HepG2 (cell line): ENCODE data around the gene CAPN15.
"Not testable (repeated sequence)": the region's sequence is repeated elsewhere in the genome, so short reads cannot be mapped to it uniquely, and the experiment has no call there.

ENCODE experiments used
- ATAD3A ChIP-seq: sonication (generic); formaldehyde crosslinking; IDR thresholded peaks from 2 replicates; pipeline ENCODE4 v1.4.0; 2020; ENCODE audit warnings: missing genetic modification reagents
- CEBPB ChIP-seq: IDR thresholded peaks from 2 replicates; pipeline ENCODE4 v1.6.1; 2011; ENCODE audit warnings: low read depth, low read length, improper control_type of control experiment, borderline replicate concordance
- MAFK ChIP-seq, 2 experiments: IDR thresholded peaks in 1 of 2; conservative IDR thresholded peaks in 1 of 2; 2 replicates each; pipeline ENCODE4 v1.6.1; 2011; ENCODE audit warnings: improper control_type of control experiment in 2 of 2, low read length in 2 of 2
- NPAS2 ChIP-seq: sonication (generic); formaldehyde crosslinking; IDR thresholded peaks from 2 replicates; pipeline ENCODE4 v1.8.0; 2022; ENCODE audit warnings: mild to moderate bottlenecking, missing genetic modification reagents, borderline replicate concordance
- SRF ChIP-seq: IDR thresholded peaks from 2 replicates; pipeline ENCODE4 v1.6.1; 2011; ENCODE audit warnings: mild to moderate bottlenecking, low read depth, low read length, moderate library complexity
- ZNF850 ChIP-seq: sonication (generic); formaldehyde crosslinking; conservative IDR thresholded peaks from 2 replicates; pipeline ENCODE4 v1.9.0; 2021; ENCODE audit warnings: mild to moderate bottlenecking, missing genetic modification reagents
- TF ChIP-seq, protein P1 (sequence below): sonication (generic); formaldehyde crosslinking; IDR thresholded peaks from 2 replicates; pipeline ENCODE4 v1.5.0; 2020; ENCODE audit warnings: mild to moderate bottlenecking, missing genetic modification reagents, moderate library complexity
- TF ChIP-seq, protein P2 (sequence below): sonication (generic); formaldehyde crosslinking; IDR thresholded peaks from 2 replicates; pipeline ENCODE4 v1.5.0; 2020; ENCODE audit warnings: missing genetic modification reagents
- TF ChIP-seq, protein P3 (sequence below): IDR thresholded peaks from 2 replicates; pipeline ENCODE4 v1.6.1; 2016; ENCODE audit warnings: low read depth

DNA sequence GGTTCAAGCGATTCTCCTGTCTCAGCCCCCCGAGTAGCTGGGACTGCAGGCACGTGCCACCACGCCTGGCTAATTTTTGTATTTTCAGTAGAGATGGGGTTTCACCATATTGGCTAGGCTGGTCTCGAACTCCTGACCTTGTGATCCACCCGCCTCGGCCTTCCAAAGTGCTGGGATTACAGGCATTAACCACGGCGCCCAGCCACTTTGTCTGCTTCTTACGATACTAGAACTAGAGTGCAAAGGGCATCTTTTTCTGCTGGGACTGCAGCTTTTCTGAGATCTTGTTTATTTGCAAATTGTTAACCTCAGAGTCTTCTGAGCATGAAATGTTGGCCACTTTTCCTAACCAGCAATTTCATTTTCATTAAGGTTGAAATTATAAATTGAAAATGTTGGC, 49.2 kb upstream of the CAPN15 start:
- TF ChIP-seq, protein P1, sequence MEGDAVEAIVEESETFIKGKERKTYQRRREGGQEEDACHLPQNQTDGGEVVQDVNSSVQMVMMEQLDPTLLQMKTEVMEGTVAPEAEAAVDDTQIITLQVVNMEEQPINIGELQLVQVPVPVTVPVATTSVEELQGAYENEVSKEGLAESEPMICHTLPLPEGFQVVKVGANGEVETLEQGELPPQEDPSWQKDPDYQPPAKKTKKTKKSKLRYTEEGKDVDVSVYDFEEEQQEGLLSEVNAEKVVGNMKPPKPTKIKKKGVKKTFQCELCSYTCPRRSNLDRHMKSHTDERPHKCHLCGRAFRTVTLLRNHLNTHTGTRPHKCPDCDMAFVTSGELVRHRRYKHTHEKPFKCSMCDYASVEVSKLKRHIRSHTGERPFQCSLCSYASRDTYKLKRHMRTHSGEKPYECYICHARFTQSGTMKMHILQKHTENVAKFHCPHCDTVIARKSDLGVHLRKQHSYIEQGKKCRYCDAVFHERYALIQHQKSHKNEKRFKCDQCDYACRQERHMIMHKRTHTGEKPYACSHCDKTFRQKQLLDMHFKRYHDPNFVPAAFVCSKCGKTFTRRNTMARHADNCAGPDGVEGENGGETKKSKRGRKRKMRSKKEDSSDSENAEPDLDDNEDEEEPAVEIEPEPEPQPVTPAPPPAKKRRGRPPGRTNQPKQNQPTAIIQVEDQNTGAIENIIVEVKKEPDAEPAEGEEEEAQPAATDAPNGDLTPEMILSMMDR (CRISPR knock-in tag): not testable (repeated sequence)
- not testable (repeated sequence) for TF ChIP-seq CEBPB; SRF; NPAS2; ATAD3A; ZNF850 (CRISPR knock-in tag); MAFK (conservative IDR thresholded peaks at IDR 0.05 in 1 of 2, IDR thresholded peaks at IDR 0.05 in 1 of 2; ENCODE audit: low read length in 2 of 2)
- TF ChIP-seq, protein P2, sequence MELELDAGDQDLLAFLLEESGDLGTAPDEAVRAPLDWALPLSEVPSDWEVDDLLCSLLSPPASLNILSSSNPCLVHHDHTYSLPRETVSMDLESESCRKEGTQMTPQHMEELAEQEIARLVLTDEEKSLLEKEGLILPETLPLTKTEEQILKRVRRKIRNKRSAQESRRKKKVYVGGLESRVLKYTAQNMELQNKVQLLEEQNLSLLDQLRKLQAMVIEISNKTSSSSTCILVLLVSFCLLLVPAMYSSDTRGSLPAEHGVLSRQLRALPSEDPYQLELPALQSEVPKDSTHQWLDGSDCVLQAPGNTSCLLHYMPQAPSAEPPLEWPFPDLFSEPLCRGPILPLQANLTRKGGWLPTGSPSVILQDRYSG (CRISPR knock-in tag): not testable (repeated sequence)
- TF ChIP-seq, protein P3, sequence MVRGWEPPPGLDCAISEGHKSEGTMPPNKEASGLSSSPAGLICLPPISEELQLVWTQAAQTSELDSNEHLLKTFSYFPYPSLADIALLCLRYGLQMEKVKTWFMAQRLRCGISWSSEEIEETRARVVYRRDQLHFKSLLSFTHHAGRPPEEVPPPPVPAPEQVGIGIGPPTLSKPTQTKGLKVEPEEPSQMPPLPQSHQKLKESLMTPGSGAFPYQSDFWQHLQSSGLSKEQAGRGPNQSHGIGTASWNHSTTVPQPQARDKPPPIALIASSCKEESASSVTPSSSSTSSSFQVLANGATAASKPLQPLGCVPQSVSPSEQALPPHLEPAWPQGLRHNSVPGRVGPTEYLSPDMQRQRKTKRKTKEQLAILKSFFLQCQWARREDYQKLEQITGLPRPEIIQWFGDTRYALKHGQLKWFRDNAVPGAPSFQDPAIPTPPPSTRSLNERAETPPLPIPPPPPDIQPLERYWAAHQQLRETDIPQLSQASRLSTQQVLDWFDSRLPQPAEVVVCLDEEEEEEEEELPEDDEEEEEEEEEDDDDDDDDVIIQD (CRISPR knock-in tag): not testable (repeated sequence)
